ENCODE measurements around the gene ADARB2. TPM values are rescaled to one million over a fixed set of nuclear protein-coding genes. Genes with fewer than 3 reads are reported as not detected.

Gene ADARB2
- total and polyA plus RNA-seq, 4 donors, result 0.22 to 1.3 (median 0.55) TPM

- peaks cover 0 to 5% (median 0%) of the 10 kb centered on the region in 4 donors for H3K9me3 ChIP-seq (ENCODE audit: control insufficient read depth in 4 of 4, insufficient read depth in 3 of 4, low read length in 3 of 4)
- no peaks in the 10 kb centered on the region for H3K36me3 ChIP-seq (ENCODE audit: control insufficient read depth in 4 of 4, insufficient read depth in 4 of 4, low read length in 4 of 4)
- H3K4me1 ChIP-seq (ENCODE audit: control insufficient read depth in 5 of 5, insufficient read depth in 5 of 5, low read length in 5 of 5), result peaks cover 0 to 2% (median 0%) of the 10 kb centered on the region in 5 donors
- H3K9ac ChIP-seq (ENCODE audit: insufficient read depth in 1 of 2, low read length in 2 of 2), result no peak overlapping the region
- DNase-seq (no peak), ATAC-seq (ENCODE audit: insufficient read depth, low FRiP score) (no peak)
- no peak overlapping the region for H3K4me3 ChIP-seq
- no peak overlapping the region for H3K27ac ChIP-seq (ENCODE audit: low read depth in 1 of 2, low read length in 1 of 2)
- TF ChIP-seq CTCF (IDR thresholded peaks at IDR 0.05; ENCODE audit: control extremely low read depth, extremely low read depth), result no peak
- H3K27me3 ChIP-seq (ENCODE audit: control insufficient read depth in 3 of 3, insufficient read depth in 3 of 3, low read length in 2 of 3), result peaks cover 0 to 6% (median under 1%) of the 10 kb centered on the region in 3 donors
- 84 to 88% methylated on average over 10 of the region's 10 CpGs for WGBS, 2 donors
Measured at GRCh38 chr10:1203704-1204103, 533.6 kb downstream of the ADARB2 start.

GRCh38 chr10:1203216-1203615 is 534.1 kb downstream of the ADARB2 start:
- no peak overlapping the region for H3K9ac ChIP-seq (ENCODE audit: insufficient read depth in 1 of 2, low read length in 2 of 2)
- H3K9me3 ChIP-seq (ENCODE audit: control insufficient read depth in 4 of 4, insufficient read depth in 3 of 4, low read length in 3 of 4), result peaks cover 0 to 5% (median 0%) of the 10 kb centered on the region in 4 donors
- 82 to 97% methylated on average over 13 of the region's 13 CpGs for WGBS, 2 donors
- H3K27me3 ChIP-seq (ENCODE audit: control insufficient read depth in 3 of 3, insufficient read depth in 3 of 3, low read length in 2 of 3), result peaks cover 0 to 6% (median 4%) of the 10 kb centered on the region in 3 donors
- no peak for TF ChIP-seq CTCF (IDR thresholded peaks at IDR 0.05; ENCODE audit: control extremely low read depth, extremely low read depth)
- H3K27ac ChIP-seq (ENCODE audit: low read depth in 1 of 2, low read length in 1 of 2), result no peak overlapping the region
- no peak overlapping the region for H3K4me3 ChIP-seq
- peaks cover 0 to 5% (median 0%) of the 10 kb centered on the region in 5 donors for H3K4me1 ChIP-seq (ENCODE audit: control insufficient read depth in 5 of 5, insufficient read depth in 5 of 5, low read length in 5 of 5)
- no peaks in the 10 kb centered on the region for H3K36me3 ChIP-seq (ENCODE audit: control insufficient read depth in 4 of 4, insufficient read depth in 4 of 4, low read length in 4 of 4)
- no peak for ATAC-seq (ENCODE audit: insufficient read depth, low FRiP score)
- no peak for DNase-seq

GRCh38 chr10:1202343-1202742 is 535.0 kb downstream of the ADARB2 start:
- Histone ChIP-seq H3K27ac (ENCODE audit: low read depth in 1 of 2, low read length in 1 of 2) (no peak overlapping the region), H3K4me3 (no peak overlapping the region), H3K9ac (ENCODE audit: insufficient read depth in 1 of 2, low read length in 2 of 2) (no peak overlapping the region), H3K36me3 (ENCODE audit: control insufficient read depth in 4 of 4, insufficient read depth in 4 of 4, low read length in 4 of 4) (no peaks in the 10 kb centered on the region), H3K4me1 (ENCODE audit: control insufficient read depth in 5 of 5, insufficient read depth in 5 of 5, low read length in 5 of 5) (peaks cover 0 to 5% (median 0%) of the 10 kb centered on the region in 5 donors), H3K9me3 (ENCODE audit: control insufficient read depth in 4 of 4, insufficient read depth in 3 of 4, low read length in 3 of 4) (peaks cover 0 to 5% (median 0%) of the 10 kb centered on the region in 4 donors), H3K27me3 (ENCODE audit: control insufficient read depth in 3 of 3, insufficient read depth in 3 of 3, low read length in 2 of 3) (peaks cover 0 to 6% (median 4%) of the 10 kb centered on the region in 3 donors)
- 88 to 94% methylated on average over 11 of the region's 11 CpGs for WGBS, 2 donors
- no peak for TF ChIP-seq CTCF (IDR thresholded peaks at IDR 0.05; ENCODE audit: control extremely low read depth, extremely low read depth)
- DNase-seq (no peak), ATAC-seq (ENCODE audit: insufficient read depth, low FRiP score) (no peak)
